ENCODE results near the gene ZNF213.
"Not testable (repeated sequence)": the region's sequence is repeated elsewhere in the genome, so short reads cannot be mapped to it uniquely, and the experiment has no call there.

ZNF213 gene

DNA sequence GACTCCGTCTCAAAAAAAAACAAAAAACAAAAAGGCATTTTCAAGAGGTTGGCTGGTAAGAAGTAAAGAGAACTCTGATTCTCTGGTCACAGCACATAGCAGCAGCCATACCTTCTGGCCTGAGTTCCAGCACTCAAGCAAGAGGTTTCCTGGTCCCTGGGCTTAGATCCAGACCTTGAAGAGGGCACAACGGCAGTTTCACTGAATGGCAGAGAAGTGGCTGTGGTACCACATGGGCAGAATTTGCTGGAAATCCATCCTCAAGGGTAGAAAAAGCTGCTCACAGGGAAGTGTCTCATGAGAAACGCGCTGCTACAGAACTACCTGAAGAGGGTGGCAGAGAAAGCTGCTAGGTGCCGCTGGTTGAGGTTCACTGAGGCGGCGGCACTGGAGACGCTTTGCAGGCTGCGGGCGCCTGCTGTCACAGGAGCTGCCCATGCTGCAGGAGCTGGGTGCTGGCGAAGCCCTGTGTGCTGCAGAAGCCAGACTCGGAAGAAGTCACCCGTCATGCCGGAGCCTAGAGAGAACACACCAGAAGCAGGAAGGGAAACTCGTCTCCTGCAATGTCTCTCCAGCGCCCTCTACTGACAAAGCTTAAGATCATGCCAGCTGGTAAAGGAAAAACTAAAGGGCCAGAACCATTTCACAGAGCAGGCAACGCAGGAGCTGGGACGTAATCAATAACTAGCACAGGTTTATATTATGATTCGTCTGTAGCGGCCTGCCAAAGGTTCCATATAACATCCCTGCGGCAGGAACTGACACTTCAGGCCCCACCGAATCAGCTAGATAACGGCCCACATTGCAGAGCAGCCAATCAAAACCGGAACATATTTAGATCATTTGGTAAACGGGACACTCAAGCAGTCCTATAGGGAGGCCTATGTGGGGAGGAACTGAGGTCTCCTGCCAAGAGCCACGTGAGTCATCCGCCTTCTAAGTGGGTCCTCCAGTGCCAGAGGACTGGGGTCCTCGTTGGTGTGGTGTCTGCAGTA, 5.4 kb upstream of the ZNF213 start:
- peak; percentile 39 to 70 (median 44) for DNase-seq (ENCODE audit: low read depth in 3 of 3)

DNA sequence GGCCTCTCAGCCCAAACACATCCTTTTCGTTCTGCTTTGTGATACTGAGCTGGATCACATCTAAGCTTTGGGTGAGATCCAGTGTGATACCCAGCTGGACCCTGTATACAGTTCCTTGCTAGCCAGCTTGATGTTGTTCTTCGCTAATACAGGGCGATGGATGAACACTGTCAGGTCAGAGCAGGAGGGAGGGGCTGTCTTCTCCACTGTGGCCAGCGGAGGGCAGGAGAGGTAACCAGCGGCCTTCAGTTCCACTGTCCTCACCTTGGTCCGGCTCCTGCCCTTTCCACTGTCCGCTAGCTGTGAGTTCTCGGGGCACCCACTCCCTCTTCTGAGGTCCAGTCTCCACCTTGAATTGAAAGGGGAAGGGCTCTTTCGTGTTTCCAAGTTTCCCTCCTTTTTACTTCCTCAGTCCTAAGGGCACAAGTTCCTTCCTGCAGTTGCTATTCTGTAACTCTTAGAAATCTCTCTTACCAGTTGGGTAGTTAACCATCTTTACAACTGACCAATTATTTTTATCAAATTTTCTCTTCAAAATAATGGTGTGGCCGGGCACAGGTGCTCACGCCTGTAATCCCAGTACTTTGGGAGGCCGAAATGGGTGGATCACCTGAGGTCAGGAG, 3.0 kb upstream of the ZNF213 start:
- DNase-seq (ENCODE audit: low read depth in 3 of 3) = no peak

- DNase-seq (ENCODE audit: low read depth in 3 of 3) = no peak
Measured at GRCh38 chr16:3133844-3134243, 985 bp upstream of the ZNF213 start.

DNA sequence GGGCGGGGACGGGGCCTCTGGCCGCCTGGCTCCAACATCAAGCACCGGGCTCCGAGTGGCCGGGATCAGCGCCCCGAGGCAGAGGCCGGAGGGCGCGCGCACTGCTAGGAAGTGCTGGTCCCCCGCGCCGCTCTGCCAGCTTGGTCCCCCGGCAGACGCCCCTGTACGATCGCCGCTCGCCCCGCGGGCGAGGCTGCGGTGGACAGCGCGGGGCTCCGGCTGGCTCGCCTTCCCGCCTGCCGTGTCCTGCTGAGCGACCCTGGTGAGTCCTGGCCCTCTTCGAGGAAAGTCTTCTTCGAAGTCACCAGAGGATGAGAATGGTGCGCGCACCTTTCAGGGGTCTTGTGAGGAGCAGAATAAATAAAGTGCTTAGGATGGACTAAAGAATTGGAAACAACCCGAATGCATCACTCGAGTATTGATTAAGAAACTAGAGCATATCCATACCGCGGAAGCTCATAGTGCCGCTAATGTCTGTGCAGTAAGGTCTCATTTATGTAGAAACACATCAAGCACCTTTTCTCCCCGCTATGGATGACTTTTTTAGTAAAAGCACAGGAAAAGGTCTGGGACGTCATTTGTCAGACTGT, 392 bp downstream of the ZNF213 start:
- no peak for DNase-seq (ENCODE audit: low read depth in 3 of 3)

GRCh38 chr16:3137267-3137666, 2.4 kb downstream of the ZNF213 start:
- DNase-seq (ENCODE audit: low read depth in 3 of 3) = no peak

GRCh38 chr16:3138342-3138741, 3.5 kb downstream of the ZNF213 start:
- no peak for DNase-seq (ENCODE audit: low read depth in 3 of 3)

DNA sequence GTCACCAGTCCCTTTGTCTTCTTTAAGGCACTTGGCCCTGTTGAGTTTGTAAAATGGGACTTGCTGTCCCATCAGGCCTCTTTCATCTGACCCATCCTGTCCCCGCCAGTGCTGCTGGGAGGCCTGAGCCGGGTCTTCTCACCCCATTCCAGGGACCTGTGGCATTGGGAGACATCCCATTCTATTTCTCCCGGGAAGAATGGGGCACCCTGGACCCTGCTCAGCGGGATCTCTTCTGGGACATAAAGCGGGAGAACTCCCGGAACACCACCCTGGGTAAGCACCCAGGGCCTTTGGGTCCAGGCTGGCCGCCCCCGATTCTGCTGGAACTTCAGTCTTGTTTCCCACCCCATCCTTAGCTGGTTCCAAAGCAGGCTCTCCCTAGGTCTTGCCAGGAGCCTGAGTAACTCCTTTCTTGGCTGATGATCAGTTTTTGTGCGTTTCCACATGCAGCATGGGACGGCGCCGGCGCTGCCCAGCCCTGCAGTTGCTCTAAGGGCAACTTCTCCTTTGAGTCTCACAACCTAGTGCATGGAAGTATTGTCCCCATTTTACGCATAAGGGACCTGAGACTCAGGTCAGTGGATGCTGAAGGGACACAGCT, 4.1 kb downstream of the ZNF213 start:
- DNase-seq (ENCODE audit: low read depth in 3 of 3) = no peak

GRCh38 chr16:3139561-3139960, 4.7 kb downstream of the ZNF213 start:
- not testable (repeated sequence) for DNase-seq (ENCODE audit: low read depth in 3 of 3)

- DNase-seq (ENCODE audit: low read depth in 3 of 3) = no peak
Measured at GRCh38 chr16:3140603-3141427, 6.0 kb downstream of the ZNF213 start.

DNA sequence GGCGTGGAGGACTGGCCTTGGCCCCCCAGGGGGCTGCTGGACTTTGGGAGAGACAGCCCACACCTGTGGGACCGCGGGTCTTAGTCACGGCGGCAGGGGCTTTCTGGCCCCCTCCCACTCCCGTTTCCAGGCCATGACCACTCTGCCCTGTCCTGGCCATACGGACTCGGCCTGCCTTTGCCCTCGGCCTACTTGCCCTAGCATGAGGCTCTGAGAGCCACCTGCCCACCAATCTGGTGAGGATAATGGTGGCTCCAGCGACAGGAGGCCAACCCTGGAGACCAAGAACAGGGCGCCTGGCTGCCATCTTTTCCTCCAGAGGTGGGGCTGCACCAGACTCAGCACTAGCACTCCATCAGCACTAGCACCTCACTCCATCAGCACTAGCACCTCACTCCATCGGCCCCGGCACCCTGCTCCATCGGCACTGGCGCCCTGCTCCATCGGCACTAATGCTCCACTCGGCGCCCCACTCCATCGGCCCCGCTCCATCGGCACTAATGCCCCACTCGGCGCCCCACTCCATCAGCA, 7.0 kb downstream of the ZNF213 start:
- no peak for DNase-seq (ENCODE audit: low read depth in 3 of 3)

DNA sequence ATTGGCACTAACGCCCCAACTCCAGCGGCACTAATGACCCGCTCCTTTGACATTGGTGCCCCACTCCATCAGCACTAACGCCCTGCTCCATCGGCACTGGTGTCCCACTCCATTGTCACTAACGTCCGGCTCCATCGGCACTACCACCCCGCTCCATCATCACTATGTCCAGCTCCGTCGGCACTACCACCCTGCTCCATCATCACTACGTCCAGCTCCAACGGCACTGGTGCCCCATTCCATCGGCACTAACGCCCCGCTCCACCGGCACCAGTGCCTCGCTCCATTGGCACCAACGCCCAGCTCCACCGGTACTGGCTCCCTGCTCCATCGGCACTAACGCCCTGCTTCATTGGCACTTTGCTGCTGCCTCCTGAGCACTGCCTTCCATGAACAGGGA, 7.5 kb downstream of the ZNF213 start:
- no peak for DNase-seq (ENCODE audit: low read depth in 3 of 3)

GRCh38 chr16:3142770-3143169, 7.9 kb downstream of the ZNF213 start:
- DNase-seq (ENCODE audit: low read depth in 3 of 3) = no peak

GRCh38 chr16:3143189-3143588, 8.4 kb downstream of the ZNF213 start:
- no peak for DNase-seq (ENCODE audit: low read depth in 3 of 3)

DNA sequence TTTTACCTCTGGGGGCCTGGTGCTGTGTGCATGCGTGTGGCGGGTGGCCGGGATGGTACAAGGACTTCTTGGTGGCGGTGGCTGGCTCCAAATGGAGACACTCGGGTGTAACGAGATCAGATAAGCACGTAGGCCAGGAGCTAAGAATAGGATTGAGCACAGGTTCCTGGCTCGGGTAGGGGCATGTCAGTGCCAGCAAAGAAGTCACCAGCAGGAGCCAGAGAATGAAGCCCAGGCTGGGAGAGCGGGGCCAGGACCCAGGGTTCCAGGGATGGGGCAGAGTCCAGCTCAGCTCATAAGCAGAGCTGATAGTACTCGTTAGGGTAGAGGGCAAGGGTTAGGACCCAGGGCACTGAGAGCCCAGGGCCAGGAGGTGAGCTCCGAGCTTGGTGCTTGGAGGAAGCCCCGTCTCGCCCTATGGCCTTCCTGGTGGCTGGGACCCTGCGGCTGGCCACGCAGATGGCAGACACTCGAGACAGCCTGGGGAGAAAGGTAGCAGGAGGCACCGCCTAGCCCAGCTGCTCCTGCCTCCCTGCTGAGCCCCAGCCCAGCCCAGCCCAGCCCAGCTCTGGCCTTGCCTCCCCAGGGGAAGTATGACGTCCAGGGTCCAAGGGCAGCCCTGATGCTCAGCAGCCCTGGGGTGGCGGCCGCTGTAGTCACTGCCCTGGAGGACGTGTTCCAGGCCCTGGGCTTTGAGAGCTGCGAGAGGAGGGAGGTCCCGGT, 8.9 kb downstream of the ZNF213 start:
- DNase-seq (ENCODE audit: low read depth in 3 of 3) = no peak

DNA sequence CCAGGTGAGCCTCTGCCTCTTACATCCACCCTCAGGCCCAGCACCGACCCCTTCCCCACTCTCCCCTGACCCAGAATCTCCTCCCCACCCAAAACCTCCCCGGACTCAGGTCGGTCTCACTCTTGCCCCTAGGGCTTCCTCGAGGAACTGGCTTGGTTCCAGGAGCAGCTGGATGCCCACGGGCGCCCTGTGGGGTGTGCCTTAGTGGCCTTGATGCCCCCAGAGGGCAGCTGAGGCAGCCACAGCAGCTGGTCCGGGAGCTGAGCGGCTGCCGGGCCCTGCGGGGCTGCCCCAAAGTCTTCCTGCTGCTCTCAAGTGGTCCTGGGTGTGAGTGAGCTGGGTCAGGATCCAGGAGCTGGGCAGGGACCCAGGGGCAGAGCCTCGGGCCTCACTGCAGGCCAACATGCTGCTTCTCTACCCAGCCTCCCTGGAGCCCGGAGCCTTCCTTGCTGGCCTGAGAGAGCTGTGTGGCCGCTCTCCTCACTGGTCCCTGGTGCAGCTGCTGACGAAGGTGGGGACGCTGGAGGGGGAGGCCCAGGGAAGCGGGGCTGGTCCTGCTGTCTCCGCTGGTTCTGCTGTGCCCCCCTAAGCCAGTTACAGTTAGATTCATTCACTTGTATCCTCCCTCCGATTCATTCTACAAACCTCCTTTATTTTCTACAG, 9.6 kb downstream of the ZNF213 start:
- DNase-seq (ENCODE audit: low read depth in 3 of 3) = no peak

- no peak for DNase-seq (ENCODE audit: low read depth in 3 of 3)
Measured at GRCh38 chr16:3145151-3145550, 10.3 kb downstream of the ZNF213 start.

DNA sequence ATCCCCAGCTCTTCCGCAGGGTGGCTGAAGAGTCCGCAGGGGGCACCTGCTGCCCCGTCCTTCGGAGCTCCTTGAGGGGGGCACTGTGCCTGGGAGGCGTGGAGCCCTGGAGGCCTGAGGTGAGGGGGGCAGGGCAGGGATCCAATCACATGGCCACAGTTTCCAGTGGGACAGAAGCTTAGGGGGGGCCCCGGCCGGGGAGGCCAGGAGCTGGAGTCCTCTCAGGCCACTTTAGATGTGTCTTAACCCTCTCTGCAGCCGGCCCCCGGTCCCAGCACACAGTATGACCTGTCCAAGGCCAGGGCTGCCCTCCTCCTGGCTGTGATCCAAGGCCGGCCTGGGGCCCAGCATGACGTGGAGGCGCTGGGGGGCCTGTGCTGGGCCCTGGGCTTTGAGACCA, 10.8 kb downstream of the ZNF213 start:
- DNase-seq (ENCODE audit: low read depth in 3 of 3) = no peak

DNA sequence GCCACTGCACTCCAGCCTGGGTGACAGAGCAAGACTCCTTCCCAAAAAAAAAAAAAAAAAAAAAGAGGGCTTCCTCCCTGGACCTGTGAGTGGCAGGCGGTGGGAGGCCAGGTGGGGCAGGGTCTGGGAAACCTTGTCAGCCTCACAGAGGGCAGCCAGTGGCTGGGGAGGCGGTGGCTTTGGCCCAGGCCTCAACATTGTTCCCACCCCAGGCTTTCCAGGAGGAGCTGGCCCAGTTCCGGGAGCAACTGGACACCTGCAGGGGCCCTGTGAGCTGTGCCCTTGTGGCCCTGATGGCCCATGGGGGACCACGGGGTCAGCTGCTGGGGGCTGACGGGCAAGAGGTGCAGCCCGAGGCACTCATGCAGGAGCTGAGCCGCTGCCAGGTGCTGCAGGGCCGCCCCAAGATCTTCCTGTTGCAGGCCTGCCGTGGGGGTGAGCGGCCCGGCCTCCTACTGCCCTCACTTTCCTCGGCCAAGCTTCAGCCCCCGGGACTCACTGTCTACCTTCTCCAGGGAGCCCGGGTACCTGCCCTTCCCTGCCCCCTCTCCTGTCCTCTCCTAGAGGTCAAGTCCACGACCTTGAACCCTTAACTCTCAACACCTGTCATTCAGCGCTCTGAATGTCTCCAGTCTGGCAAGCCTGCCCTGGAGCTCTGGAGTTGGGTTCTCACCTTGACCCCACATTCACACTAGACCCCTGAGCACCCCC, 12.4 kb downstream of the ZNF213 start:
- no peak for DNase-seq (ENCODE audit: low read depth in 3 of 3)

GRCh38 chr16:3147757-3148104, 12.9 kb downstream of the ZNF213 start:
- no peak for DNase-seq (ENCODE audit: low read depth in 3 of 3)
